CD4-positive, alpha-beta T cell treated with Interleukin-21 for 1 hour (primary cell): ENCODE results near the gene DOHH.
"Not testable (repeated sequence)": the region's sequence is repeated elsewhere in the genome, so short reads cannot be mapped to it uniquely, and the experiment has no call there.

ENCODE experiments used
- DNase-seq: peaks from one replicate; pipeline ENCODE4 v3.0.0-alpha.2; 2020

Gene DOHH

DNA sequence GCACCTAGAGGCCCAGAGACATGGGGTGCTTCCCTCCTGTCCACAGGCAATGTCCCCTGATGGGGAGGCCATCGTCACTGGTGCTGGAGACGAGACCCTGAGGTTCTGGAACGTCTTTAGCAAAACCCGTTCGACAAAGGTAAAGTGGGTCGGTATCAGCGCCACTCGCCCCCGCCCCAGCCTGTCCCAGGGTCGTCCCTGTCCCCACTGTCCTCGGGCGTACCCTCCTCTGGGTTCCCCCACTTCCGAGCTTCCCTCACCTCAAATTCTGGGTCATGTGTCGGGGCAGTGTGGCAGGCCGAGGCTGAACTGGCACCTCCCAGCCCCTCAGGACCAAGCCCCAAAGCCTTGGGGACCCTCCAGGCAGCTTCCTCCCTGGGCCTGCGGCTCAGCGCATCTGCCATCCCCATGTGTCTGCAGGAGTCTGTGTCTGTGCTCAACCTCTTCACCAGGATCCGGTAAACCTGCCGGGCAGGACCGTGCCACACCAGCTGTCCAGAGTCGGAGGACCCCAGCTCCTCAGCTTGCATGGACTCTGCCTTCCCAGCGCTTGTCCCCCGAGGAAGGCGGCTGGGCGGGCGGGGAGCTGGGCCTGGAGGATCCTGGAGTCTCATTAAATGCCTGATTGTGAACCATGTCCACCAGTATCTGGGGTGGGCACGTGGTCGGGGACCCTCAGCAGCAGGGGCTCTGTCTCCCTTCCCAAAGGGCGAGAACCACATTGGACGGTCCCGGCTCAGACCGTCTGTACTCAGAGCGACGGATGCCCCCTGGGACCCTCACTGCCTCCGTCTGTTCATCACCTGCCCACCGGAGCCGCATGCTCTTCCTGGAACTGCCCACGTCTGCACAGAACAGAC, 34.1 kb upstream of the DOHH start:
- no peak for DNase-seq

DNA sequence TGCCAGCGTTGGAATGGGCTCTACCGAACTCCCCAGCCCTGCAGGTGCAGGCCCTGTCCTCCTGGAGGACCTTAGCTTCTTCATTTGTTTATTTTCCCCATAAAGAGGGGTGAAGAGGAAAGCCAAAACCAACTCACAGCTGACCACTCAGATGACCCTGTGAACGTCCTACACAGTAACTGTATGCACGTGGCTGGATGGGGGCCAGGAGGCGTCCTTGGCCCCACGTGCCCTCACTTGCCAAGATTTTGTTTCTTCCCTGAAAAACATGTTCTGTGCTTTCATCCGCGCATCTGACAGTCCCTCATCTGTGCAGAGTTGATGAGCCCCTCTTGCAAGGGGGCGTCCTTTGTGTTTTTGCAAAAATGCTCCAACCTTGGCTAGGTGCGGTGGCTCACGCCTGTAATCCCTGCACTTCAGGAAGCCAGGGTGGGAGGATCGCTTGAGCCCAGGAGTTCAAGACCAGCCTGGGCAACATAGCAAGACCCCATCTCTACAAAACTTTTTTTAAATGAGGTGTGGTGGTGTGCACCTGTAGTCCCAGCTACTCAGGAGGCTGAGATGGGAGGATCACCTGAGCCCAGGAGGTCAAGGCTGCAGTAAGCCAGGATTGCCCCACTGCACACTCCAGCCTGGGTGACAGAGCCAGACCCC, 33.2 kb upstream of the DOHH start:
- DNase-seq = no peak

DNA sequence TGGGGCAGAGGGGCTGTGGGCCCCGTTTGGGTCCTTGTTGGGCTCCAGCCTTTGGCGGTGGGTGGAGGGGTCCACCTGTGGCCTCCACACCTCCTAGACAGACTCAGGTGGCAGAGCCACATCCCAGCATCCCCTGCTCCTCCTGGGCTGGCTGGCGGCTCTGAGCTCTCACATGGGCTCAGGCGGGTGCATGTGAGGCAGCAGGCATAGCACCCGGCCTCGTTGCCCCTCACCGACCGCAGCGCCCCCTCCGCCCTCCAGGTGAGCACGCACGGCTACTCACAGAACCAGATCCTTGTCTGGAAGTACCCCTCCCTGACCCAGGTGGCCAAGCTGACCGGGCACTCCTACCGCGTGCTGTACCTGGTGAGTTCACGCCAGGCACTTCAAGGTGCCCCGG, 32.6 kb upstream of the DOHH start:
- no peak for DNase-seq

DNA sequence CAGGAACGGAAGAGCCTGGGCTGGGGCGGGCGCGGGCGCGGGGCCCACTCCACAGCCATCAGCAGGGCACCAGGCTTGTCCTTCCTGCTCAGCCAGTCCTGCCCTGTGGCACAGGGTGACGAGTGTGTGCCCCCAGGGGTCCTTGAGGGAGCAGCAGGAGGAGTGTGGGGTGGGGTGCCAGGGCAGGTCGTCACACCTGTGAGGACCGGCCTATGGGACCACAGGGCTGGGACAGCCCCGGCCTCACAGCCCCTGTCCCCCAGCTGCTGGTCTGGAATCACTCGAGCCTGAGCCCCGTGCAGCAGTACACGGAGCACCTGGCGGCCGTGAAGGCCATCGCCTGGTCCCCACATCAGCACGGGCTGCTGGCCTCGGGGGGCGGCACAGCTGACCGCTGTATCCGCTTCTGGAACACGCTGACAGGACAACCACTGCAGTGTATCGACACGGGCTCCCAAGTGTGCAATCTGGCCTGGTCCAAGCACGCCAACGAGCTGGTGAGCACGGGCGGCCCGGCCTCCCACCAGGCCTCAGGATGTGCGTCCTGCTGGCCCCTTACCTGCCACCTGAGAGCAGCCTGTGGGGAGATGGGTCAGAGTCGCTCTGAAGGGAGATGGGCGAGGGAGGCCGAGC, 31.8 kb upstream of the DOHH start:
- DNase-seq = no peak

DNA sequence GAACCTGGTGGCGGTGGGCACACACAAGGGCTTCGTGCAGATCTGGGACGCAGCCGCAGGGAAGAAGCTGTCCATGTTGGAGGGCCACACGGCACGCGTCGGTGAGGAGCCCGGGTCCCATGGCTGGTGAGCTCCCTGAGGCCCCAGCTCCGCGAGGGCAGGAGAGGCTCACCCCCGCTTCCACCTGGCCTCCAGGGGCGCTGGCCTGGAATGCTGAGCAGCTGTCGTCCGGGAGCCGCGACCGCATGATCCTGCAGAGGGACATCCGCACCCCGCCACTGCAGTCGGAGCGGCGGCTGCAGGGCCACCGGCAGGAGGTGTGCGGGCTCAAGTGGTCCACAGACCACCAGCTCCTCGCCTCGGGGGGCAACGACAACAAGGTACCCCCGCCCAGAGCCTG, 31.2 kb upstream of the DOHH start:
- DNase-seq = no peak

DNA sequence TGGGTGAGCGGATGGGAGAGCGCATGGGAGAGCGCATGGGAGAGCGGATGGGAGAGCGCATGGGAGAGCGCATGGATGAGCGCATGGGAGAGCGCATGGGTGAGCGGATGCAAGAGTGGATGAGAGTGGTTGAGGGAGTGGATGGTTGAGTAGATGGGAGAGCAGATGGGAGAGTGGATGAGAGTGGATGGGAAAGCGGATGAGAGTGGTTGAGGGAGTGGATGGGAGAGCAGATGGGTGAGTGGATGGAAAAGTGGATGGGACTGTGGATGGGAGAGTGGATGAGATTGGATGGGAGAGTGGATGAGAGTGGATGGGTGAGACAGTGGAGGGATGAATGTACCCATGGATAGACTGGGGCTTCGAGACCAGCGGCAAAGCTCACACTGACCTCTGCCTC, 29.9 kb upstream of the DOHH start:
- no peak for DNase-seq

DNA sequence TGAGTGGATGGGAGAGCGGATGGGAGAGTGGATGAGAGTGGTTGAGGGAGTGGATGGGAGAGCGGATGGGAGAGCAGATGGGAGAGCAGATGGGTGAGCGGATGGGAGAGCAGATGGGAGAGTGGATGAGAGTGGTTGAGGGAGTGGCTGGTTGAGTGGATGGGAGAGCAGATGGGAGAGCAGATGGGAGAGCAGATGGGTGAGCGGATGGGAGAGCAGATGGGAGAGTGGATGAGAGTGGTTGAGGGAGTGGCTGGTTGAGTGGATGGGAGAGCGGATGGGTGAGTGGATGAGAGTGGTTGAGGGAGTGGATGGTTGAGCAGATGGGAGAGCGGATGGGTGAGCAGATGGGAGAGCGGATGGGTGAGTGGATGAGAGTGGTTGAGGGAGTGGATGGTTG, 28.8 kb upstream of the DOHH start:
- not testable (repeated sequence) for DNase-seq

DNA sequence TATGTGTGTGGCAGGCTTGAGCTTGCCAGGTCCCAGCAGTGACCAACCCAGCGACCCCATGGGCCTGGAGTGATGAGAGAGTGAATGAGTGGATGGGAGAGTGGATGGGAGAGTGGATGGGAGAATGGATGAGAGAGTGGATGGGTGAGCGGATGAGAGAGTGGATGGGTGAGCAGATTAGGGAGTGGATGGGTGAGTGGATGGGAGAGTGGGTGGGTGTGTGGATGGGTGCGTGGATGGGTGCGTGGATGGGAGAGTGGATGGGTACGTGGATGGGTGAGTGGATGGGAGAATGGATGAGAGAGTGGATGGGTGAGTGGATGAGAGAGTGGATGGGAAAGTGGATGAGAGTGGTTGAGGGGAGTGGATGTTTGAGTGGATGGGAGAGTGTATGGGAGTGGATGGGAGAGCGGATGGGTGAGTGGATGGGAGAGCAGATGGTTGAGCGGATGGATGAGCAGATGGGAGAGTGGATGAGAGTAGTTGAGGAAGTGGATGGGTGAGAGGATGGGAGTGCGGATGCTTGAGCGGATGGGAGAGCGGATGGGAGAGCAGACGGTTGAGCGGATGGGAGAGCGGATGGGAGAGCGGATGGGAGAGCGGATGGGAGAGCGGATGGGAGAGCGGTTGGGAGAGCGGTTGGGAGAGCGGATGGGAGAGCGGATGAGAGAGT, 28.2 kb upstream of the DOHH start:
- no peak for DNase-seq

DNA sequence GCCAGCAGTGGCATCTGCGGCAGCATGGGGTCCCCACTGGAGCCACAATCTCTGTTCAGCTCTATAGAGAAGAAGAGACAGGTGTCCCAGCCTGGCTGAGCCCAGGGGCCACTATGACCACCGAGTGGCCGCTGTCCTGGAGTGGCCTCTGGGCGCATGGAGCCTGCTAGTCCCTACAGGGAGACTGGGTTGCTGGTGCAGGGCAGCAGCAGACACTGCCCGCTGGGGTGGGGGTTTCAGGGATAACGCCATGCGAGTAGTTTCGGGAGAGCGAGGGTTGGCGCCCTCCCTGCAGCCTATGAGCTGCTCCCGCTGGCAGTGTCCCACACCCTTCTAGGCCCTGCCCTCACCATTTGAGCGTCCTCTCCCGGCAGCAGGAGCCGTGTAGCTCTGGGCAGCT, 27.6 kb upstream of the DOHH start:
- no peak for DNase-seq

DNA sequence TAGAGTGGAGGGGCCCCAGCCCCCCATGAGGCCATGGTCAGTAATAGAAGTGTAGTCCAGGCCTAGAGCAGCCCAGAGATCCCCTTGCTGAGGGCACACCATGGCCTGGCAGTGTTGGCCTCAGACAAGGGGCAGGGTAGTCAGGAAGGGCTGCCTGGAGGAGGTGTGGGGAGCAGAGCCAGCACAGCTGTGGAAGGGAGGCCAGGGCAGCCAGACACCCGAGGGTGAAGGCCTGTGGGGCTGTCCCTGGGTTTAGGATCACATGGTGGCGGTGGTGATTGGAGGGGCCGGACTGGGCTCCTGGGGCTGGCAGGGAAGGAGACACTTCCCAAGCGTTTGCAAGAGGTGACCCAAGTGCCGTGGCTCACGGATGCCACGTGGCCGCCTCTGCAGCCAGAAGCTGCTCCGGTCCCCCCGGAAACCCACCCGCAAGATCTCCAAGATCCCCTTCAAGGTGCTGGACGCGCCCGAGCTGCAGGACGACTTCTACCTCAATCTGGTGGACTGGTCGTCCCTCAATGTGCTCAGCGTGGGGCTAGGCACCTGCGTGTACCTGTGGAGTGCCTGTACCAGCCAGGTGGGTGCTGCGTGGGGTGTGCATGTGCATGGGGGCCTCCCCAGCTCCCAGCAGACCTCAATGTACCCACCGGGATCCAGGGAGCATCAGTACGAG, 26.9 kb upstream of the DOHH start:
- DNase-seq = no peak

DNA sequence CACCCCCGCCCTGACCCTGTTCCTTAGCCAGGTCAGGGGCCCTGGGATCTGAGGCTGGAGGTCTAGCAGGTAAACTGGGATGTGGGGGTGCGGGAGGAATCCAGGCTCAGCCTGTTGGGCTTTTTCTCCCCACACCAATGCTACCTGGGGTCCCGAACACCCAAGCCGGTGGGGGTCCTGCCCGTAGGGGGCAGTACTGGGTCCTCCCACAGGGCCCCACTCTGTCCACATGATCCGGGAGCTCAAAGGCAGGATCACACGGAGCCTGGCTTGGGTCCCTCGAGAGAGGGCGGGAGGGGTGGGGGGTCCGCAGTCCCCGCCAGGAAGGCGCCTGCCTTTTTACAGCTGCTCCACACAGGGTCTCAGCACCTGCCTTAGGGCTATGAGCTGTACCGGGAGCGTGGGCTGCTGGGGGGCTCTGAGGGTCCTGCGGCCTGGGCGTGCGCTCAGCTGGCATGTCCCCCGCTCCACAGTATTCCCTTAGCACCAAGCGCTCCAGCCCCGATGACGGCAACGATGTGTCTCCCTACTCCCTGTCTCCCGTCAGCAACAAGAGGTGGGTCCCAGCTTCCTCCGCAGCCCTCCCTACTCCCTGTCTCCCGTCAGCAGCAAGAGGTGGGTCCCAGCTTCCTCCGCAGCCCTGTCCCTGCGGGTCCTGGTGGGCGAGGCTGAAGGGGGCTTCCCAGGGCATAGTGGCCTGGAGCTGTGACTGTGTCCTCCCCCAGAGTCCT, 26.2 kb upstream of the DOHH start:
- DNase-seq = no peak

DNA sequence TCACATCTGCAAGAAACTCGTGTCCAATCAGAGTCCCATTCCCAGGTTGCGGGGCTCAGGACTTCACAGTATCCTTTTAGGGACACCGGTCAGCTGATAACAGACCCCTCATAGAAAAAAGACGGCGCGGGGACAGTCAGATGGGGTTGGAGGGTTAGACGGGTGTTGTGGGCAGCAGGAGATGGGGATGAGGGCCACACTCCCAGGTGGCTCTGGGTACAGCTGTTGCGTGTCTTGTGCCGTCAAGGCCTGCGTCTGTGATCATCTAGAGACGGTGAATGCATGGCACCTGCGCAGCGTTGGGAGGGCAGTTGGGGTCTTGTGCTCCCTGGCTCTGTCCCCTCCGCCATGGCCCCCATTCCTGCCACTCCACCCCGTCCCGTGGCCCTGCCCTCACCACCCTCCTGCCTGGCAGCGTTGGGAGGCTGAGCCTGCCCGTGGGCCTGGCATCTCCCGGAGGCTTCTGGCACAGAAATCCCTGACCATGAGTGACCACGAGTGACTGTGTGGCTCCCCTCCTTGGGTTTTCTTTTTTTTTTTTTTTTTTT, 24.5 kb upstream of the DOHH start:
- DNase-seq = no peak

DNA sequence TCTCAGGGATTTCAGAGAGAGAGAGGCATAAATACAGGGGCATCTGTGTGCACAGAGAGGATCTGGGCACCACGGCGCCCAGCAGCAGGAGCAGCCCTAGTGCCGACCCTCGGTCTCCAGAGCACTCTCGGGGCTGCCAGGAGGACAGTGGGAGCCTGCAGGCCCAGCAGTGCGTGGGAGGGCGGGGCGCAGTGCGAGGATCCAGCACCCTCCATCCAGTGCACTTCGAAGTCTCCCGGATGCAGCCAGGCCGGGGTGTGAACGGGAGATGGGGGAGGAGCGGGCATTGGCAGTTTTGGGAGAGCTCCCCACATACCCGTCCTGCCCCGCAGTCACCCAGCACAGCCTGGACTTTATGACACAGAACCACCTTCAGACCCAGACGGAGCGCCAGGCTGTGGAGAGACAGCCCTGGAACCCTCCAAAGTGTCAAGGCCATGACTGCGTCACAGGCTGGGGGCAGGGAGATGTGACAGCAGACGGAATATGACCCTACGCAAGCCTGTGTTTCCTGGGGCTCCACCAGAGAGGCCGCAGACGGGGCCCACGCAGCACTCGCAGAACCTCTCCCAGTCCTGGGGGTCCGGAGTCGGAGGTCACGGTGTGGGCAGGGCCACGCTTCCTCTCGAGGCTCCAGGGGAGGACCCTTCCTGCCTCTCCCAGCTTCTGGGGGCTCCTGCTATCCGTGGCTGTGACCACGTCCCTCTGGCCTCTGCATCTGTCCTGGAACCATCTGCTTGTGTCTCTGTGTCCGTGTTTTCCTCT, 23.8 kb upstream of the DOHH start:
- no peak for DNase-seq

DNA sequence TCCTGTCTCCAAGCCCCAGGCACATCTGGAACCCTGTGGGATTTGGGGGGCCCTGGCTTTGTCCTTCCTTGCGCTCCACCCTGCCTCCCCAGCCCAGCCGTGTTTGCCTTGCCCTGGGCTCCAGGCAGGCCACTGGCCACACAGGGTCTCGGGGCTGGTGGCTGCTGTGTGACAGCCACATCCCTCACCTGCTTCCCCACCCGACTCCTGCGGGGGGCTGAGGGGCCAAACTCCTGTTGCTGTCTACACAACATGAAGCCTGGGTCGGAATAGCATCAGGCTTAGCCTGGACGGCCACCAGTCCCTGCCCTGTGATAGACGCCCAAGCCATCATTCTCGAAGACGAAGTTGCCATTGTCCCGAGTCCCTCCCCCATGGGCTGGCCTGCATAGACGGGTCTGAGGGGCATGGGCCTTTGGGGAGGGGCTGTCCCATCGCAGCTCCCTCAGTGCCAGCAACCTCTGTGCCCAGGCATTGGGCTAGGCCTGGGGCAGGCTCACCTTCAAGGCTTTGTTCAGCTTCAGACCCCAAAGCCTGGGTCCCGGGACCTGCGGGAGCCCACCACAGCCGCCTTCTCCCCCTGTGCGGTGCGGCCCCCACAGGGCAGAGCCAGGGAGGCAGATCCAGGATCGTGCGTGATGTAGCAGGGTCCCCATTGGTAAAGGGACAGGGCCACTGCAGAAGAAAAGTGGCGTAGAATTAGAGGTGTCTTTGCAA, 23.0 kb upstream of the DOHH start:
- no peak for DNase-seq

DNA sequence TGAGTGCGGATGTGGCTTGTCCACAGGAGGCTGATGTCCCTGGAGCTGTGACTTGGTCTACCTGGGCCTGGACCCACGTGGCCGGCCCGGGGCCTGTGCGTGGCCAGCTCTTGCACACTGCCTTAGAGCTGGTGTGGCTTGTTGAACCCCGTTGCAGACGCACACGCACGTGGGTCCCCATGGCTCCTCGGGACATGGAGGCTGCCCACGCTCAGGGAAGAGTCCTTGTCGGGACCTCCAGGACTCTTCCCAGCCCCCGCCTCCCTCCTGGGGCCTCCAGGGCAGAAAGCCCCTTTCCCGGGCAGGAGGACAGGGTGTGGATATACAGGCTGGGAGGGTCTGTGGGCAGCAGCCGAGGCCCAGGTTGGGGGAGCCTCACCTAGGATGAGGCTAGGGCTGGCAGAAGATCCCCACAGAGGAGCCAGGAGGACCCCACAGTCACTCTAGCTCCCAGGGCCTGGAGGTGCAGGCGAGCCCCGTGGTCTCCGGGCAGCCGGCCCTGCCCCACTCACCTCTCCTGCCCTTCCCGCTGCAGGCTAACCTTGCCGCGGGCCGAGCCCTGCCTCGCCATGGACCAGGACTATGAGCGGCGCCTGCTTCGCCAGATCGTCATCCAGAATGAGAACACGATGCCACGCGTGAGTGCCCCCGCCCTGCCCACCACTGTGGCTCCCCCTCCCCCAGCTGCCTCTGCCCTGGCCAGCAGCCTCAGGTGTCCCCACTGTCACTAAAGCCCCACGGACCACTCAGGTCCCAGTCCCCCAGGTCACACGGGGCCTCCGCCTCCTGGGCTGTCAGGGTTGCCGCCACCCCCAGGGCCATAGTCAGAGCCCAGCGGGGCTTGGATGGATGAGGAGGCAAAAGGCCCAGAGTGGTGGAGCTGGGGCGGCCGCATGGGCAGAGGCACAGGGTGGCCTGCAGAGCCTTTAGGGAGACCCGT, 22.2 kb upstream of the DOHH start:
- no peak for DNase-seq

DNA sequence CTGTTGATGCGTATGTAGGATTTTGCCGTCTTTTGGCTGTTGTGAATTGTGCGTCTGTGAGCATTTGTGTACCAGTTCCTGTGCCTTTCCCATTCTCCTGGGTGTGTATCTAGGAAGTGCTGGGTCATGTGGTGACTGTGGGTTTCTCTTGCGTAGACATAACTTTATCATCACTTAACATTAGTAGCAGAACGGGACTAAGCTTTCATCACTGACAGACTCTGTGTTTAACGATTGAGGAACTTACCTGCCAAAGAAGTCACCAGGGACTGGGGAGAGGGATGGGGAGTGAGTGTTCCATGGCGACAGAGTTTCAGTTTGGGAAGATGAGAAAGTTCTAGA, 20.6 kb upstream of the DOHH start:
- DNase-seq = no peak

DNA sequence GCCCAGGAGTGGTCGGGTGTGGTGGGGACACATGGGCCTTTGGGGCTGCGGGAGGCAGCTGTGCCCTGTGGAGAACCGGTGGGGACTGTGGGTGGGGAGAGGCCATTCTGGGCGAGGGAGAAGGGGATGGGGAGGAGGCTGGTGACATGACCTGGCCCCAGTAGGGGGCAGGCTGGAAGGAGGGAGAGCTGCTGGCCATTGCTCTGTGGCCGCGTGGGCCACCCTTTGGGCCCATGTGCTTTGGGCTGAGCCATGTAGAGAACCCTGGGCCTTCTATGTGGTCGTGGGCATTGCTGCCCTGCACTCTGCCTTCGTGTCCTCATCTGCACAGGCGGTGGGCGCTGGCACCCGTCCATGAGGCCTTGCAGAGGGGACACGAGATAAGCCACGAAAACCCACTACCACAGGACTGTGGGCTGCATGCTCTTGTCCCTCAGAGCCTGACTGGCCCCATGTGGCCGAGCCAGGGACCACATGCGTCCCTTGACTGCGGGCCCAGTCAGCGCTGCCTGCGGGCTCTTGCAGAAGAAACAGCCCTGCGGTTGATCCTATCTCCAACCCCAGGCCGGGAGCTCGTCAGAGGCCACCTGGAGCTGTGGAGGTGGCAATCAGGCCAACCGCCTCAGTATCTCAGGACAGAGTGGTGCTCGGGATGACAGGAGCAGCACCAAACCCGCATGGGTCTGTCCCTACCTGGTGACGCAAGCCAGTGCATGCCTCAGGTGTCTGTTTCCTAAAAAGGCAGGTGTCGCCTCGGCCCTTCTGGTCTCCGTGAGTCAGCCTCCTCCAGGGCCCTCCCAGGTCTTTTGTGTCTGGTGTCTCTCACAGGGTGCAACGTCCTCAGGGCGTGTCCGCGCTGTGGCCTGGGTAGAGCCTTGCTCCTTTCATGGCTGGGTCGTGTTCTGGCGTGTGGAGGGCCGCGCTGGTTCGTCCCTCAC, 20.0 kb upstream of the DOHH start:
- no peak for DNase-seq

DNA sequence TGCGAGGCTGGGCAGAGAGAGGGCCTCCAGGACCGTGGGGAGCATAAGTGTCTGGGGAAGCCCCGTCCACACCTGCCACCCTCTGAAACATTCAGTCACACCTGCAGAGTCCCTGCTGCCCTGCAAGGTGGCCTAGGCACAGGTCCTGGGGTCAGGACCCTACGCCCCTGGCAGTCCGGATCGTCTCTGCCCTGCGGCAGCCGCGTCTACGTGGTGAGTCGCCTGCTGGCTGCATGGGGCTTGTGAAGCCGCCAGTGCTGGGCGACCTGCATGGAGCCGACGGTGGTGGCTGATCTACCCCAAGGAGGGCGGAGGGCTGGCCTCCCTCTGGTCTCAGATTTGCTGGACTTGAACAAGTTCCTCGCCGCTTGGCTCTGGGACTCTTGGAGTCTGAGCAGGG, 18.7 kb upstream of the DOHH start:
- DNase-seq = no peak
